ENCODE results near the gene RBBP7.

DNA sequence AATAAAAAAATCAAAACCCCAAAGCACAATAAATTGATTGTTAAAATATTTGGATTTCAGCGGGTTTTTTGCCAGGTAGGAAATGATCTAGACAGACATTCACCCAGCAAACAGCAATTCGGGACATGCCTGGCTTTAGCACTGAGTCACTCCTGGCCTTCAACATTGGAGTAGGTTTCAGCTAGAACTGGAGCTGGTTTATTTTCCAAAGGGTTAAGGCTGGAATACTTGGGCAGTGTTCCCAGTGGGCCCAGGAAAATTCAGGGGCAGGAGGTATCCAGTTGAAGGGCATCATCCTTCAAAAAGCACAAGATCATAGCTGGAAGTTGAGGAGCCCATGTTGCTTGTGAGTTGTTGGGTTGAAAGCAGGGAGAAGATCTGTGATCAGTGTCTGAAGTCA, 42.9 kb downstream of the RBBP7 start:
- TF ChIP-seq, protein P1, sequence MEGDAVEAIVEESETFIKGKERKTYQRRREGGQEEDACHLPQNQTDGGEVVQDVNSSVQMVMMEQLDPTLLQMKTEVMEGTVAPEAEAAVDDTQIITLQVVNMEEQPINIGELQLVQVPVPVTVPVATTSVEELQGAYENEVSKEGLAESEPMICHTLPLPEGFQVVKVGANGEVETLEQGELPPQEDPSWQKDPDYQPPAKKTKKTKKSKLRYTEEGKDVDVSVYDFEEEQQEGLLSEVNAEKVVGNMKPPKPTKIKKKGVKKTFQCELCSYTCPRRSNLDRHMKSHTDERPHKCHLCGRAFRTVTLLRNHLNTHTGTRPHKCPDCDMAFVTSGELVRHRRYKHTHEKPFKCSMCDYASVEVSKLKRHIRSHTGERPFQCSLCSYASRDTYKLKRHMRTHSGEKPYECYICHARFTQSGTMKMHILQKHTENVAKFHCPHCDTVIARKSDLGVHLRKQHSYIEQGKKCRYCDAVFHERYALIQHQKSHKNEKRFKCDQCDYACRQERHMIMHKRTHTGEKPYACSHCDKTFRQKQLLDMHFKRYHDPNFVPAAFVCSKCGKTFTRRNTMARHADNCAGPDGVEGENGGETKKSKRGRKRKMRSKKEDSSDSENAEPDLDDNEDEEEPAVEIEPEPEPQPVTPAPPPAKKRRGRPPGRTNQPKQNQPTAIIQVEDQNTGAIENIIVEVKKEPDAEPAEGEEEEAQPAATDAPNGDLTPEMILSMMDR (IDR thresholded peaks at IDR 0.05), result no peak
- no peak for TF ChIP-seq POLR2A (IDR thresholded peaks at IDR 0.05)

All from thyroid gland (tissue), 4 donors.